OCI-LY7 (cell line): Measurements from ENCODE around the gene XPR1. TPM values are rescaled to one million over a fixed set of nuclear protein-coding genes. Genes with fewer than 3 reads are reported as not detected.

Experiments
- BruUV-seq: library from RNA; stranded (reverse); fragments of 400-500 nt; replicated peaks from 2 replicates; lab custom pipeline; 2021; lab: Mats Ljungman, UMichigan
- CTCF ChIA-PET: fragments of 300-600 bp; sonication (Branson Sonifier 250); formaldehyde crosslinking; loops from one replicate; lab custom pipeline; 2022; ENCODE audit warnings: antibody characterized with exemption; ENCODE audit not compliant: unreplicated experiment; lab: Charles Lee
- POLR2A ChIA-PET: fragments of 300-600 bp; sonication (Branson Sonifier 250); formaldehyde crosslinking; loops from one replicate; lab custom pipeline; 2022; ENCODE audit warnings: antibody characterized with exemption; lab: Charles Lee
- DNase-seq: peaks from one replicate; pipeline ENCODE4 v3.0.0-alpha.2; 2015; ENCODE audit warnings: low spot score
- H2AFZ ChIP-seq: fragments of 200-600 bp; sonication (generic), shearing (Covaris generic); 2 replicates; pipeline ENCODE4 v1.6.1; 2014; ENCODE audit warnings: mild to moderate bottlenecking, antibody characterized with exemption, low read length, moderate library complexity
- H3K27ac ChIP-seq: fragments of 200-600 bp; sonication (generic); 2 replicates; pipeline ENCODE4 v1.5.1; 2014; ENCODE audit warnings: mixed run types, low read depth, mild to moderate bottlenecking, moderate library complexity, low read length, inconsistent platforms; ENCODE audit not compliant: poor library complexity, severe bottlenecking
- H3K36me3 ChIP-seq: fragments of 200-600 bp; sonication (generic); 2 replicates; pipeline ENCODE4 v1.6.1; 2014; ENCODE audit warnings: mild to moderate bottlenecking, antibody characterized with exemption, low read length, moderate library complexity, mixed read lengths; ENCODE audit not compliant: insufficient read depth
- H3K4me1 ChIP-seq: fragments of 200-600 bp; sonication (generic); 2 replicates; pipeline ENCODE4 v1.5.1; 2014; ENCODE audit warnings: mild to moderate bottlenecking, low read length; ENCODE audit not compliant: insufficient read depth, poor library complexity, severe bottlenecking
- H3K4me2 ChIP-seq: fragments of 200-600 bp; sonication (generic); 2 replicates; pipeline ENCODE4 v1.6.1; 2014; ENCODE audit warnings: mild to moderate bottlenecking, low read length
- H3K4me3 ChIP-seq: fragments of 200-600 bp; sonication (generic); 2 replicates; pipeline ENCODE4 v1.5.1; 2014; ENCODE audit warnings: mild to moderate bottlenecking, low read depth, low read length; ENCODE audit not compliant: poor library complexity, severe bottlenecking
- H3K79me2 ChIP-seq: fragments of 200-600 bp; sonication (generic); 2 replicates; pipeline ENCODE4 v1.6.1; 2016; ENCODE audit warnings: low read depth, mild to moderate bottlenecking, low read length, moderate library complexity, mixed read lengths; ENCODE audit not compliant: insufficient read depth
- H3K9me2 ChIP-seq: fragments of 200-600 bp; sonication (generic); 2 replicates; pipeline ENCODE4 v1.6.1; 2016; ENCODE audit warnings: mild to moderate bottlenecking, low read length, mixed read lengths; ENCODE audit not compliant: insufficient read depth
- H3K9me3 ChIP-seq: fragments of 200-600 bp; sonication (generic); 2 replicates; pipeline ENCODE4 v1.6.1; 2014; ENCODE audit warnings: mild to moderate bottlenecking, mixed run types, low read length, mixed read lengths
- H4K20me1 ChIP-seq: fragments of 200-600 bp; sonication (generic); 2 replicates; pipeline ENCODE4 v1.6.1; 2014; ENCODE audit warnings: mild to moderate bottlenecking, antibody characterized with exemption, low read length, moderate library complexity, mixed read lengths; ENCODE audit not compliant: insufficient read depth
- CTCF ChIP-seq: fragments of 200-600 bp; sonication (generic); conservative IDR thresholded peaks from 2 replicates; pipeline ENCODE4 v1.5.1; 2014; ENCODE audit warnings: mild to moderate bottlenecking, antibody characterized with exemption, low read length, moderate library complexity, mixed read lengths
- EZH2phosphoT487 ChIP-seq: fragments of 200-600 bp; sonication (generic); IDR thresholded peaks from 2 replicates; pipeline ENCODE4 v1.6.1; 2018; ENCODE audit warnings: low read depth, borderline replicate concordance, mild to moderate bottlenecking, mixed run types, antibody characterized with exemption, low read length, moderate library complexity, mixed read lengths
- intact Hi-C: fragments of 100-400 bp; cut with micrococcal nuclease; formaldehyde crosslinking; loops from one replicate; pipeline ENCODE4 v1.10.0; 2022; ENCODE audit not compliant: unreplicated experiment
- total RNA-seq, 2 experiments: library from RNA; depleted of rRNA in 1 of 2; stranded (reverse); fragments of >200 nt in 1 of 2; shearing (Covaris generic) in 1 of 2; gene quantifications; 2 replicates each; pipeline ENCODE4 v1.2.3, GENCODE V29; 2014 to 2022

The XPR1 gene
- total RNA-seq, 2 experiments from 2014 or later: 8.6 to 17.2 TPM

GRCh38 chr1:180612632-180613031 is 19.2 kb upstream of the XPR1 start:
- TF ChIP-seq EZH2phosphoT487 (no peak), CTCF (no peak)
- peaks cover 10% of the 10 kb centered on the region for H3K4me1 ChIP-seq
- no peak overlapping the region for H3K27ac ChIP-seq
- intact Hi-C loops: no loop called here
- ChIA-PET CTCF (no interaction called here), POLR2A (interaction anchor here (0.6 kb wide), 1 partner anchor 470 kb away, joined by 3 read pairs; no protein-coding TSS in a partner anchor)
- no peaks in the 10 kb centered on the region for H3K9me3 ChIP-seq
- no TSS peak for BruUV-seq
- no peaks in the 10 kb centered on the region for H3K79me2 ChIP-seq
- no peaks in the 10 kb centered on the region for H4K20me1 ChIP-seq
- no peak overlapping the region for H3K4me2 ChIP-seq
- no peak overlapping the region for H3K4me3 ChIP-seq
- H3K9me2 ChIP-seq: no peaks in the 10 kb centered on the region
- H3K36me3 ChIP-seq: no peaks in the 10 kb centered on the region
- no peak for DNase-seq
- H2AFZ ChIP-seq: no peak overlapping the region

DNA sequence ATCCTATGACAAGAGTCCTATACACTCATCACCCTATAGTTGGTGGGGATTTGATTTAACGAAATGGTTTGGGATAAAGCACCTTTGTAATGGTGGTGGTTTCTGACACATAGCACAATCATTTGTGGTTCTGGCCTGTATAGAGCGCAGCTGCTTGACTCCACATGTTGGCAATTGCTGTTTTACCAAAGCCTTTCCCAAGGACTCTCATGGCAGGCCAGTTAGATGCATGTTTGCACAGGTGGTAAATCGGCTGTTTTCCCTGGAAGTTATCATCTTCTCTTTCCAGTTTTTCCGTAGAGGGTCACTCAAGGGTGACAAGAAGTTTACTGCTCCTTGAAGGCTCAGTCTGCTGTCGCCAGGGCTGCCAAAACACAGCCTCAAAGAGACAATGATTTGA is 17.1 kb upstream of the XPR1 start:
- CTCF ChIA-PET: no interaction called here
- Histone ChIP-seq H2AFZ (no peak overlapping the region), H3K79me2 (no peaks in the 10 kb centered on the region), H3K27ac (no peak overlapping the region), H3K4me2 (no peak overlapping the region), H4K20me1 (no peaks in the 10 kb centered on the region), H3K9me2 (no peaks in the 10 kb centered on the region), H3K4me1 (peaks cover 10% of the 10 kb centered on the region), H3K36me3 (no peaks in the 10 kb centered on the region), H3K4me3 (no peak overlapping the region), H3K9me3 (no peaks in the 10 kb centered on the region)
- no TSS peak for BruUV-seq
- intact Hi-C loops: no loop called here
- no peak for DNase-seq
- POLR2A ChIA-PET: no interaction called here
- TF ChIP-seq EZH2phosphoT487 (no peak), CTCF (no peak)

GRCh38 chr1:180615493-180616290 is 16.1 kb upstream of the XPR1 start:
- H3K36me3 ChIP-seq: no peaks in the 10 kb centered on the region
- no peaks in the 10 kb centered on the region for H3K79me2 ChIP-seq
- no peak overlapping the region for H2AFZ ChIP-seq
- no peak overlapping the region for H3K27ac ChIP-seq
- H3K4me1 ChIP-seq: peaks cover 10% of the 10 kb centered on the region
- no peaks in the 10 kb centered on the region for H4K20me1 ChIP-seq
- intact Hi-C loops: no loop called here
- no peaks in the 10 kb centered on the region for H3K9me3 ChIP-seq
- TF ChIP-seq CTCF: no peak
- no peak for TF ChIP-seq EZH2phosphoT487
- H3K4me3 ChIP-seq: no peak overlapping the region
- H3K4me2 ChIP-seq: no peak overlapping the region
- no TSS peak for BruUV-seq
- no peaks in the 10 kb centered on the region for H3K9me2 ChIP-seq
- ChIA-PET CTCF (no interaction called here), POLR2A (no interaction called here)
- DNase-seq: no peak
